Esophagus muscularis mucosa (tissue), 4 donors: ENCODE measurements around the gene IST1. TPM values are rescaled to one million over a fixed set of nuclear protein-coding genes. Genes with fewer than 3 reads are reported as not detected.

Experiments
- DNase-seq: peaks from one replicate; pipeline ENCODE4 v3.0.0-alpha.2; 2017; ENCODE audit errors: extremely low spot score
- H3K27ac ChIP-seq, 4 donors: fragments of 200-600 bp; sonication (generic); replicated peaks in 1 of 4; 1 replicate in 3 of 4; 2 replicates in 1 of 4; pipeline ENCODE4 v1.5.1; 2016 to 2019; ENCODE audit warnings: mild to moderate bottlenecking in 1 of 4
- H3K27me3 ChIP-seq, 4 donors: fragments of 200-600 bp; sonication (generic); one replicate each; pipeline versions ENCODE4 v1.5.1 to v1.6.0; 2016 to 2019
- H3K36me3 ChIP-seq, 4 donors: fragments of 200-600 bp; sonication (generic); one replicate each; pipeline ENCODE4 v1.5.1; 2016 to 2019
- H3K4me1 ChIP-seq, 4 donors: fragments of 200-600 bp; sonication (generic); one replicate each; pipeline ENCODE4 v1.5.1; 2016 to 2019
- H3K4me3 ChIP-seq, 4 donors: fragments of 200-600 bp; sonication (generic); 1 replicate in 2 of 4; 2 replicates in 2 of 4; pipeline ENCODE4 v1.5.1; 2016 to 2019; ENCODE audit warnings: mild to moderate bottlenecking in 4 of 4, moderate library complexity in 1 of 4
- H3K9me3 ChIP-seq, 4 donors: fragments of 200-600 bp; sonication (generic); 1 replicate in 3 of 4; 2 replicates in 1 of 4; pipeline ENCODE4 v1.5.1; 2016 to 2019
- CTCF ChIP-seq, 3 experiments: fragments of 200-600 bp in 2 of 3; fragments of 450-650 bp in 1 of 3; sonication (generic) in 2 of 3; IDR thresholded peaks; one replicate each; pipeline ENCODE4 v1.5.1; 2017 to 2019; ENCODE audit warnings: antibody characterized with exemption in 3 of 3, mild to moderate bottlenecking in 2 of 3, moderate library complexity in 1 of 3
- EP300 ChIP-seq: sonication (generic); formaldehyde crosslinking; IDR thresholded peaks from one replicate; pipeline ENCODE4 v1.6.1; 2017; ENCODE audit warnings: antibody characterized with exemption
- POLR2A ChIP-seq: fragments of 450-650 bp; IDR thresholded peaks from one replicate; pipeline ENCODE4 v1.6.1; 2017; ENCODE audit warnings: antibody characterized with exemption, moderate library complexity, mild to moderate bottlenecking, low read depth
- POLR2AphosphoS5 ChIP-seq, 2 donors: sonication (generic); formaldehyde crosslinking; IDR thresholded peaks; one replicate each; pipeline ENCODE4 v1.6.1; 2017; ENCODE audit warnings: antibody characterized with exemption in 2 of 2
- WGBS: methylation state at CpG from one replicate; pipeline ENCODE4 v1.1.5; 2018; 5-methylcytosine and 5-hydroxymethylcytosine counted together
- intact Hi-C: fragments of 100-400 bp; cut with DNase I; formaldehyde crosslinking; loops from one replicate; pipeline ENCODE4 v1.15.1; 2023
- total RNA-seq, 4 donors: library from RNA; depleted of rRNA; stranded (reverse); fragments of >200 nt; gene quantifications; one replicate each; pipeline versions ENCODE4 v1.1.0 to v1.2.1, GENCODE V29; 2016

The IST1 gene
- total RNA-seq, 4 donors from 2014 or later = 132 to 186 (median 166) TPM

- peak overlapping the region; percentile 76 to 83 (median 82) for H3K27ac ChIP-seq
- DNase-seq = no peak
- intact Hi-C loops = loop anchor here (5.0 kb wide), 1 partner anchor 37 kb away; no protein-coding TSS in a partner anchor
- H3K9me3 ChIP-seq = no peaks in the 10 kb centered on the region
- no peak overlapping the region for H3K4me3 ChIP-seq
- 7% methylated on average over 3 of the region's 3 CpGs for WGBS
- no peaks in the 10 kb centered on the region for H3K27me3 ChIP-seq
- peaks cover 19 to 80% (median 48%) of the 10 kb centered on the region in 4 donors for H3K36me3 ChIP-seq
- H3K4me1 ChIP-seq = peaks cover 59 to 81% (median 64%) of the 10 kb centered on the region in 4 donors
- TF ChIP-seq POLR2AphosphoS5 (IDR thresholded peaks at IDR 0.05) = peak; percentile 66 to 68
- TF ChIP-seq CTCF (IDR thresholded peaks at IDR 0.05) = no peak
- TF ChIP-seq EP300 = no peak
- no peak for TF ChIP-seq POLR2A
These were observed 33.7 kb downstream of the IST1 start for GRCh38 chr16:71929048-71929447.

- peaks cover 10 to 71% (median 47%) of the 10 kb centered on the region in 4 donors for H3K36me3 ChIP-seq
- no peak overlapping the region for H3K4me3 ChIP-seq
- no peaks in the 10 kb centered on the region for H3K27me3 ChIP-seq
- H3K9me3 ChIP-seq = no peaks in the 10 kb centered on the region
- peak overlapping the region; percentile 76 to 83 (median 82) for H3K27ac ChIP-seq
- 81% methylated on average over 5 of the region's 5 CpGs for WGBS
- no peak for DNase-seq
- peaks cover 57 to 83% (median 69%) of the 10 kb centered on the region in 4 donors for H3K4me1 ChIP-seq
- TF ChIP-seq EP300 (no peak), POLR2AphosphoS5 (IDR thresholded peaks at IDR 0.05) (no peak), POLR2A (no peak), CTCF (IDR thresholded peaks at IDR 0.05) (no peak)
- intact Hi-C loops = no loop called here
These were observed 34.8 kb downstream of the IST1 start for GRCh38 chr16:71930013-71930563.

- 87% methylated on average over 2 of the region's 2 CpGs for WGBS
- Histone ChIP-seq H3K36me3 (peaks cover 10 to 63% (median 41%) of the 10 kb centered on the region in 4 donors), H3K27ac (peak overlapping the region in 1 of 4 donors; percentile 82), H3K4me3 (no peak overlapping the region), H3K27me3 (no peaks in the 10 kb centered on the region), H3K4me1 (peaks cover 54 to 79% (median 67%) of the 10 kb centered on the region in 4 donors), H3K9me3 (no peaks in the 10 kb centered on the region)
- intact Hi-C loops = no loop called here
- DNase-seq = no peak
- no peak for TF ChIP-seq CTCF (IDR thresholded peaks at IDR 0.05)
These were observed 35.7 kb downstream of the IST1 start for GRCh38 chr16:71931001-71931400.

- Histone ChIP-seq H3K27ac (no peak overlapping the region), H3K4me3 (no peak overlapping the region), H3K4me1 (peaks cover 48 to 73% (median 61%) of the 10 kb centered on the region in 4 donors), H3K36me3 (peaks cover 10 to 57% (median 37%) of the 10 kb centered on the region in 4 donors), H3K27me3 (no peaks in the 10 kb centered on the region), H3K9me3 (no peaks in the 10 kb centered on the region)
- 86% methylated on average over 6 of the region's 6 CpGs for WGBS
- TF ChIP-seq POLR2A = no peak
- TF ChIP-seq CTCF (IDR thresholded peaks at IDR 0.05) = no peak
- no peak for TF ChIP-seq EP300
- TF ChIP-seq POLR2AphosphoS5 (IDR thresholded peaks at IDR 0.05) = no peak
- no peak for DNase-seq
- intact Hi-C loops = no loop called here
These were observed 36.3 kb downstream of the IST1 start for GRCh38 chr16:71931599-71931998.

GRCh38 chr16:71933017-71933416, 37.7 kb downstream of the IST1 start:
- Histone ChIP-seq H3K27ac (peak overlapping the region in 1 of 4 donors; percentile 15), H3K4me3 (no peak overlapping the region), H3K27me3 (no peaks in the 10 kb centered on the region), H3K9me3 (no peaks in the 10 kb centered on the region), H3K4me1 (peaks cover 34 to 59% (median 47%) of the 10 kb centered on the region in 4 donors), H3K36me3 (peaks cover 8 to 48% (median 29%) of the 10 kb centered on the region in 4 donors)
- TF ChIP-seq POLR2A = no peak
- no peak for TF ChIP-seq POLR2AphosphoS5 (IDR thresholded peaks at IDR 0.05)
- no peak for TF ChIP-seq CTCF (IDR thresholded peaks at IDR 0.05)
- no peak for TF ChIP-seq EP300
- intact Hi-C loops = no loop called here
- DNase-seq = no peak
- 79% methylated on average over 1 of the region's 1 CpG for WGBS
